HepG2 (cell line): Measurements from ENCODE around the gene C5AR1. TPM values are rescaled to one million over a fixed set of nuclear protein-coding genes. Genes with fewer than 3 reads are reported as not detected.

Experiments
- ATAC-seq: fragments of 200-7000 bp; cut with Tn5 transposase; 3 replicates; pipeline ENCODE4 v1.9.1; 2020; ENCODE audit warnings: mild to moderate bottlenecking, moderate library complexity
- BruUV-seq: library from RNA; stranded (reverse); fragments of 400-500 nt; replicated peaks from 2 replicates; lab custom pipeline; 2021; lab: Mats Ljungman, UMichigan
- CTCF ChIA-PET: fragments of 300-600 bp; formaldehyde crosslinking; extraction: SDS; loops from one replicate; lab custom pipeline; 2021; ENCODE audit warnings: low total read pairs, inconsistent platforms, low intra/inter-chr PET ratio; lab: Yijun Ruan, JAX
- POLR2A ChIA-PET: fragments of 350-600 bp; sonication (Branson Sonifier 250); formaldehyde crosslinking; loops from one replicate; lab custom pipeline; 2020; ENCODE audit warnings: antibody characterized with exemption, inconsistent platforms; lab: Yijun Ruan, JAX
- DNase-seq: peaks from one replicate; pipeline ENCODE4 v3.0.0-alpha.2; 2015; ENCODE audit warnings: low spot score
- FAIRE-seq: peaks from 3 replicates; lab custom pipeline; 2011; peaks lifted over from hg19 to GRCh38; lab: Jason Lieb, UNC
- H2AFZ ChIP-seq: one replicate; pipeline ENCODE4 v1.6.1; 2011; ENCODE audit warnings: low read length, inconsistent platforms
- H3K27ac ChIP-seq: fragments of 300-600 bp; 3 replicates; pipeline ENCODE4 v1.8.0; 2011; ENCODE audit warnings: mixed run types, mild to moderate bottlenecking, mixed read lengths, low read length, inconsistent platforms; ENCODE audit not compliant: insufficient read depth; ENCODE audit errors: extremely low read length
- H3K27me3 ChIP-seq, 2 experiments: fragments of 200-600 bp in 1 of 2; 2 replicates in 1 of 2; 3 replicates in 1 of 2; pipeline versions ENCODE4 v1.6.0 to v1.8.0; 2011; ENCODE audit warnings: low read length in 2 of 2, mild to moderate bottlenecking in 2 of 2, moderate library complexity in 2 of 2, inconsistent platforms in 1 of 2; ENCODE audit not compliant: insufficient read depth in 2 of 2, control insufficient read depth in 1 of 2
- H3K36me3 ChIP-seq, 2 experiments: fragments of 200-600 bp in 1 of 2; replicated peaks in 1 of 2; 2 replicates in 1 of 2; 3 replicates in 1 of 2; pipeline versions ENCODE4 v1.5.1 to v1.8.0; 2011; ENCODE audit warnings: low read length in 2 of 2, inconsistent platforms in 1 of 2; ENCODE audit not compliant: insufficient read depth in 2 of 2, control insufficient read depth in 1 of 2
- H3K4me1 ChIP-seq: 2 replicates; pipeline ENCODE4 v1.5.1; 2012; ENCODE audit warnings: low read length, inconsistent platforms; ENCODE audit not compliant: insufficient read depth
- H3K4me2 ChIP-seq: 2 replicates; pipeline ENCODE4 v1.6.0; 2011; ENCODE audit warnings: low read depth, low read length, inconsistent platforms
- H3K4me3 ChIP-seq, 3 experiments: fragments of 200-600 bp in 1 of 3; sonication (generic), shearing (Covaris generic) in 1 of 3; replicated peaks in 1 of 3; 2 replicates each; pipeline ENCODE4 v1.5.1; 2011 to 2016; ENCODE audit warnings: low read length in 3 of 3, inconsistent platforms in 2 of 3, low read depth in 2 of 3, mild to moderate bottlenecking in 2 of 3, control low read depth in 1 of 3, mixed read lengths in 1 of 3; ENCODE audit not compliant: insufficient read depth in 1 of 3
- H3K79me2 ChIP-seq: one replicate; pipeline ENCODE4 v1.6.1; 2011; ENCODE audit warnings: low read length, inconsistent platforms; ENCODE audit not compliant: insufficient read depth
- H3K9ac ChIP-seq: 2 replicates; pipeline ENCODE4 v1.6.0; 2011; ENCODE audit warnings: mild to moderate bottlenecking, low read depth, low read length, inconsistent platforms; ENCODE audit not compliant: insufficient read depth
- H3K9me3 ChIP-seq: 2 replicates; pipeline ENCODE4 v1.5.1; 2012; ENCODE audit warnings: mild to moderate bottlenecking, low read length
- H4K20me1 ChIP-seq: 2 replicates; pipeline ENCODE4 v1.6.0; 2011; ENCODE audit warnings: inconsistent platforms, mild to moderate bottlenecking, low read length, moderate library complexity; ENCODE audit not compliant: insufficient read depth
- EZH2 ChIP-seq: conservative IDR thresholded peaks from 2 replicates; pipeline ENCODE4 v1.6.1; 2012; ENCODE audit warnings: mild to moderate bottlenecking, low read depth, low read length, moderate library complexity
- HDAC6 ChIP-seq: fragments of 200-600 bp; sonication (generic); IDR thresholded peaks from 2 replicates; pipeline ENCODE4 v1.7.0; 2017; ENCODE audit warnings: mild to moderate bottlenecking, antibody characterized with exemption, low read length, low read depth
- NCOR1 ChIP-seq: fragments of 200-600 bp; sonication (generic); IDR thresholded peaks from 2 replicates; pipeline ENCODE4 v1.7.0; 2017; ENCODE audit warnings: antibody characterized with exemption, low read length, borderline replicate concordance
- SMYD3 ChIP-seq: sonication (generic); formaldehyde crosslinking; IDR thresholded peaks from 2 replicates; pipeline ENCODE4 v1.8.1; 2023; ENCODE audit warnings: mild to moderate bottlenecking, missing genetic modification reagents
- TRAFD1 ChIP-seq: sonication (generic); formaldehyde crosslinking; IDR thresholded peaks from 2 replicates; pipeline ENCODE4 v1.5.1; 2020; ENCODE audit warnings: missing genetic modification reagents, mild to moderate bottlenecking, borderline replicate concordance
- ZBTB4 ChIP-seq: sonication (generic); formaldehyde crosslinking; IDR thresholded peaks from 2 replicates; pipeline ENCODE4 v1.4.0; 2020; ENCODE audit warnings: missing genetic modification reagents, mild to moderate bottlenecking, borderline replicate concordance
- ZNF121 ChIP-seq: sonication (generic); formaldehyde crosslinking; IDR thresholded peaks from 2 replicates; pipeline ENCODE4 v1.5.0; 2020; ENCODE audit warnings: mild to moderate bottlenecking, missing genetic modification reagents
- ZNF274 ChIP-seq: sonication (generic); formaldehyde crosslinking; IDR thresholded peaks from 2 replicates; pipeline ENCODE4 v1.5.1; 2020; ENCODE audit warnings: mild to moderate bottlenecking, missing genetic modification reagents
- ZNF451 ChIP-seq: sonication (generic); formaldehyde crosslinking; IDR thresholded peaks from 2 replicates; pipeline ENCODE4 v1.5.0; 2020; ENCODE audit warnings: mild to moderate bottlenecking, missing genetic modification reagents
- WGBS: methylation state at CpG from one replicate; pipeline ENCODE4 v1.1.6; 2017; ENCODE audit warnings: low lambda C conversion rate; 5-methylcytosine and 5-hydroxymethylcytosine counted together
- in situ Hi-C: cut with HindIII; loops from 2 replicates; pipeline ENCODE4 v1.10.0; 2017; ENCODE audit warnings: low pct_unique_long_range_greater_than_20kb; ENCODE audit not compliant: extremely low pct_ligation_motif_present
- intact Hi-C: fragments of 100-400 bp; cut with micrococcal nuclease; formaldehyde crosslinking; loops from one replicate; pipeline ENCODE4 v1.10.0; 2022; ENCODE audit not compliant: unreplicated experiment
- polyA plus RNA-seq, 8 experiments: library from polyadenylated mRNA; depleted of rRNA in 3 of 8; stranded (reverse) in 7 of 8; unstranded in 1 of 8; fragments of >200 nt; fragmentation: Illumina TruSeq in 4 of 8; extraction: Trizol in 4 of 8; gene quantifications; 2 replicates each; pipeline versions ENCODE4 v1.2.1 to v1.2.3, GENCODE V29; 2011 to 2016; ENCODE audit warnings: low read depth in 4 of 8, missing spikeins in 1 of 8, mixed read lengths in 1 of 8; ENCODE audit not compliant: insufficient read depth in 1 of 8
- total RNA-seq, 5 experiments: library from RNA; depleted of rRNA; stranded (reverse); fragments of >200 nt; fragmentation: Illumina TruSeq; extraction: Trizol; gene quantifications; 2 replicates each; pipeline ENCODE4 v1.2.3, GENCODE V29; 2016; ENCODE audit warnings: low read depth in 1 of 5

The C5AR1 gene
- total and polyA plus RNA-seq, 2 of the 13 experiments (the other 11 are each of a cell fraction or from before 2014, with no cell fraction given), result 0.07 to 1.6 TPM

GRCh38 chr19:47309038-47309437, 623 bp upstream of the C5AR1 start (continued):
- TF ChIP-seq ZBTB4 (CRISPR knock-in tag), result no peak
- TF ChIP-seq SMYD3 (CRISPR knock-in tag), result no peak
- no peak for TF ChIP-seq ZNF451 (CRISPR knock-in tag)
- no peak for TF ChIP-seq EZH2
- TF ChIP-seq TRAFD1, result no peak
- TF ChIP-seq HDAC6, result no peak
- TF ChIP-seq NCOR1, result no peak

- H3K79me2 ChIP-seq, result no peaks in the 10 kb centered on the region
- H2AFZ ChIP-seq, result no peak overlapping the region
- no peaks in the 10 kb centered on the region for H3K9me3 ChIP-seq
- no peak overlapping the region for H3K4me3 ChIP-seq
- no TSS peak for BruUV-seq
- H3K27me3 ChIP-seq, result 0 out of 5 replicates have a peak, but pooled peaks cover 0 to 1% of the 10 kb centered on the region in 2 experiments
- intact Hi-C loops, result no loop called here
- no peak overlapping the region for H3K9ac ChIP-seq
- no peaks in the 10 kb centered on the region for H3K36me3 ChIP-seq
- ChIA-PET POLR2A (interaction anchor here (1.0 kb wide), 1 partner anchor 38 kb away, joined by 5 read pairs; the partner anchor contains the start of gene DHX34), CTCF (no interaction called here)
- DNase-seq, result no peak
- peak; percentile 80; the same call in 1 of the 2 replicates for TF ChIP-seq ZNF121 (CRISPR knock-in tag)
- TF ChIP-seq ZNF274 (CRISPR knock-in tag), result no peak
- peaks cover 62% of the 10 kb centered on the region for H3K4me1 ChIP-seq
- ATAC-seq, result no peak
- H3K27ac ChIP-seq, result no peak overlapping the region
- in situ Hi-C loops, result no loop called here
- peak overlapping the region; percentile 73; the same call in 1 of the 2 replicates for H3K4me2 ChIP-seq
- FAIRE-seq, result no peak
- no peaks in the 10 kb centered on the region for H4K20me1 ChIP-seq
- WGBS, result 60% methylated on average over 2 of the region's 2 CpGs
Observed at GRCh38 chr19:47310323-47310722, 662 bp downstream of the C5AR1 start.
